ENCODE measurements around the gene SDK1. TPM values are rescaled to one million over a fixed set of nuclear protein-coding genes. Genes with fewer than 3 reads are reported as not detected.
A peak's percentile ranks its signal among the peaks of the same experiment; 100 is the strongest.

The SDK1 gene
- total and polyA plus RNA-seq, 2 experiments from 2014 or later = 2.1 to 10.0 TPM

DNA sequence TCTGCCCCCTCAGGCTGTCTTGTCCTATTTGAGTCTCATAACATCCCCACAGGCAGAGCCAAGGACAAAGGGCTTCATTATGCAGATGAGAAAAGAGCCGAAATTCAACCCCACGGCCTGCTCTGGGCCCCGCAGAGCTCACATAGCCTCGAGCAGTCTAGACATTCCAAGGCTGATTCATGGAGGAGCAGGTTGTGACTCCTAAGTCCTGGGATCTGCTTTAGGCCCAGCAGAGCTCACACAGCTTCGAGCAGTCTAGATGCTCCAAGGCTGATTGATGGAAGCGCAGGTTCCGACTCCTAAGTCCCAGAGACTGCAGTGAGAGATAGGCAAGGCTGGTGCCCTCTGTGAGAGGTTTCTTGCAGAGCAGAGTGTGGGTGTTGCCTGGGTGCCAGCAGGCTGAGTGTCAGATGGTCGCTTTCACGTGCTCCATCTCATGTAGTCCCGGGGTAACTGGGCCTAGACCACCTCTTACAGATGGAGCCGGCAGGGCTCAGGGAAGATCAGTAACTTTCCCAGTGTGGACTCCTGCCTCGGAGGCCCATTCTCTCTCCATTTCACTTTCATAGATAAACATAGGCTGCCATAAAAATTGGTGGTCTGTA is 944.9 kb downstream of the SDK1 start:
- Histone ChIP-seq H2AFZ (no peak overlapping the region), H3F3A (replicated peaks; ENCODE audit: low read depth) (peaks cover 8% of the 10 kb centered on the region; the same call in 1 of the 2 replicates), H4K20me1 (replicated peaks; ENCODE audit: insufficient read depth) (no peaks in the 10 kb centered on the region), H3K4me3 (no peak overlapping the region), H3K27ac (ENCODE audit: low read depth) (no peak overlapping the region), H3K4me1 (ENCODE audit: insufficient read depth) (no peaks in the 10 kb centered on the region), H3K9me2 (ENCODE audit: insufficient read depth) (peaks cover 5% of the 10 kb centered on the region; the same call in 1 of the 2 replicates), H3K27me3 (ENCODE audit: insufficient read depth) (no peaks in the 10 kb centered on the region), H3K4me2 (no peak overlapping the region), H3K36me3 (ENCODE audit: insufficient read depth) (no peaks in the 10 kb centered on the region), H3K79me2 (replicated peaks; ENCODE audit: insufficient read depth) (no peaks in the 10 kb centered on the region)
- ATAC-seq (peak; percentile 79), DNase-seq (ENCODE audit: low spot score) (peak; percentile 49)
- peaks cover 6% of the 10 kb centered on the region for H3K27me3 Mint-ChIP-seq (ENCODE audit: insufficient read depth, low read depth, poor library complexity)
- H3K27ac Mint-ChIP-seq = no peak overlapping the region
- peaks cover 17% of the 10 kb centered on the region; the same call in 2 of the 3 replicates for H3K4me1 Mint-ChIP-seq
- no peak for TF ChIP-seq JUNB (IDR thresholded peaks at IDR 0.05; ENCODE audit: unreplicated experiment)
- TF ChIP-seq, protein P1, sequence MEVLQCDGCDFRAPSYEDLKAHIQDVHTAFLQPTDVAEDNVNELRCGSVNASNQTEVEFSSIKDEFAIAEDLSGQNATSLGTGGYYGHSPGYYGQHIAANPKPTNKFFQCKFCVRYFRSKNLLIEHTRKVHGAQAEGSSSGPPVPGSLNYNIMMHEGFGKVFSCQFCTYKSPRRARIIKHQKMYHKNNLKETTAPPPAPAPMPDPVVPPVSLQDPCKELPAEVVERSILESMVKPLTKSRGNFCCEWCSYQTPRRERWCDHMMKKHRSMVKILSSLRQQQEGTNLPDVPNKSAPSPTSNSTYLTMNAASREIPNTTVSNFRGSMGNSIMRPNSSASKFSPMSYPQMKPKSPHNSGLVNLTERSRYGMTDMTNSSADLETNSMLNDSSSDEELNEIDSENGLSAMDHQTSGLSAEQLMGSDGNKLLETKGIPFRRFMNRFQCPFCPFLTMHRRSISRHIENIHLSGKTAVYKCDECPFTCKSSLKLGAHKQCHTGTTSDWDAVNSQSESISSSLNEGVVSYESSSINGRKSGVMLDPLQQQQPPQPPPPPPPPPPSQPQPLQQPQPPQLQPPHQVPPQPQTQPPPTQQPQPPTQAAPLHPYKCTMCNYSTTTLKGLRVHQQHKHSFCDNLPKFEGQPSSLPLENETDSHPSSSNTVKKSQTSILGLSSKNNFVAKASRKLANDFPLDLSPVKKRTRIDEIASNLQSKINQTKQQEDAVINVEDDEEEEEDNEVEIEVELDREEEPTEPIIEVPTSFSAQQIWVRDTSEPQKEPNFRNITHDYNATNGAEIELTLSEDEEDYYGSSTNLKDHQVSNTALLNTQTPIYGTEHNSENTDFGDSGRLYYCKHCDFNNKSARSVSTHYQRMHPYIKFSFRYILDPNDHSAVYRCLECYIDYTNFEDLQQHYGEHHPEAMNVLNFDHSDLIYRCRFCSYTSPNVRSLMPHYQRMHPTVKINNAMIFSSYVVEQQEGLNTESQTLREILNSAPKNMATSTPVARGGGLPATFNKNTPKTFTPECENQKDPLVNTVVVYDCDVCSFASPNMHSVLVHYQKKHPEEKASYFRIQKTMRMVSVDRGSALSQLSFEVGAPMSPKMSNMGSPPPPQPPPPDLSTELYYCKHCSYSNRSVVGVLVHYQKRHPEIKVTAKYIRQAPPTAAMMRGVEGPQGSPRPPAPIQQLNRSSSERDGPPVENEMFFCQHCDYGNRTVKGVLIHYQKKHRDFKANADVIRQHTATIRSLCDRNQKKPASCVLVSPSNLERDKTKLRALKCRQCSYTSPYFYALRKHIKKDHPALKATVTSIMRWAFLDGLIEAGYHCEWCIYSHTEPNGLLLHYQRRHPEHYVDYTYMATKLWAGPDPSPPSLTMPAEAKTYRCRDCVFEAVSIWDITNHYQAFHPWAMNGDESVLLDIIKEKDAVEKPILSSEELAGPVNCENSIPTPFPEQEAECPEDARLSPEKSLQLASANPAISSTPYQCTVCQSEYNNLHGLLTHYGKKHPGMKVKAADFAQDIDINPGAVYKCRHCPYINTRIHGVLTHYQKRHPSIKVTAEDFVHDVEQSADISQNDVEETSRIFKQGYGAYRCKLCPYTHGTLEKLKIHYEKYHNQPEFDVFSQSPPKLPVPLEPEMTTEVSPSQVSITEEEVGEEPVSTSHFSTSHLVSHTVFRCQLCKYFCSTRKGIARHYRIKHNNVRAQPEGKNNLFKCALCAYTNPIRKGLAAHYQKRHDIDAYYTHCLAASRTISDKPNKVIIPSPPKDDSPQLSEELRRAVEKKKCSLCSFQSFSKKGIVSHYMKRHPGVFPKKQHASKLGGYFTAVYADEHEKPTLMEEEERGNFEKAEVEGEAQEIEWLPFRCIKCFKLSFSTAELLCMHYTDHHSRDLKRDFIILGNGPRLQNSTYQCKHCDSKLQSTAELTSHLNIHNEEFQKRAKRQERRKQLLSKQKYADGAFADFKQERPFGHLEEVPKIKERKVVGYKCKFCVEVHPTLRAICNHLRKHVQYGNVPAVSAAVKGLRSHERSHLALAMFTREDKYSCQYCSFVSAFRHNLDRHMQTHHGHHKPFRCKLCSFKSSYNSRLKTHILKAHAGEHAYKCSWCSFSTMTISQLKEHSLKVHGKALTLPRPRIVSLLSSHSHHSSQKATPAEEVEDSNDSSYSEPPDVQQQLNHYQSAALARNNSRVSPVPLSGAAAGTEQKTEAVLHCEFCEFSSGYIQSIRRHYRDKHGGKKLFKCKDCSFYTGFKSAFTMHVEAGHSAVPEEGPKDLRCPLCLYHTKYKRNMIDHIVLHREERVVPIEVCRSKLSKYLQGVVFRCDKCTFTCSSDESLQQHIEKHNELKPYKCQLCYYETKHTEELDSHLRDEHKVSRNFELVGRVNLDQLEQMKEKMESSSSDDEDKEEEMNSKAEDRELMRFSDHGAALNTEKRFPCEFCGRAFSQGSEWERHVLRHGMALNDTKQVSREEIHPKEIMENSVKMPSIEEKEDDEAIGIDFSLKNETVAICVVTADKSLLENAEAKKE (CRISPR knock-in tag; IDR thresholded peaks at IDR 0.05) = no peak
- no peak for TF ChIP-seq ZNF114 (CRISPR knock-in tag; IDR thresholded peaks at IDR 0.05)
- no peak for TF ChIP-seq EZH2 (IDR thresholded peaks at IDR 0.05; ENCODE audit: low read depth, unreplicated experiment)
- no peak for TF ChIP-seq NANOG (IDR thresholded peaks at IDR 0.05; ENCODE audit: borderline replicate concordance)
- TF ChIP-seq, protein P2, sequence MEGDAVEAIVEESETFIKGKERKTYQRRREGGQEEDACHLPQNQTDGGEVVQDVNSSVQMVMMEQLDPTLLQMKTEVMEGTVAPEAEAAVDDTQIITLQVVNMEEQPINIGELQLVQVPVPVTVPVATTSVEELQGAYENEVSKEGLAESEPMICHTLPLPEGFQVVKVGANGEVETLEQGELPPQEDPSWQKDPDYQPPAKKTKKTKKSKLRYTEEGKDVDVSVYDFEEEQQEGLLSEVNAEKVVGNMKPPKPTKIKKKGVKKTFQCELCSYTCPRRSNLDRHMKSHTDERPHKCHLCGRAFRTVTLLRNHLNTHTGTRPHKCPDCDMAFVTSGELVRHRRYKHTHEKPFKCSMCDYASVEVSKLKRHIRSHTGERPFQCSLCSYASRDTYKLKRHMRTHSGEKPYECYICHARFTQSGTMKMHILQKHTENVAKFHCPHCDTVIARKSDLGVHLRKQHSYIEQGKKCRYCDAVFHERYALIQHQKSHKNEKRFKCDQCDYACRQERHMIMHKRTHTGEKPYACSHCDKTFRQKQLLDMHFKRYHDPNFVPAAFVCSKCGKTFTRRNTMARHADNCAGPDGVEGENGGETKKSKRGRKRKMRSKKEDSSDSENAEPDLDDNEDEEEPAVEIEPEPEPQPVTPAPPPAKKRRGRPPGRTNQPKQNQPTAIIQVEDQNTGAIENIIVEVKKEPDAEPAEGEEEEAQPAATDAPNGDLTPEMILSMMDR (conservative IDR thresholded peaks at IDR 0.05; ENCODE audit: low read depth in 2 of 2) = no peak
- TF ChIP-seq, protein P3, sequence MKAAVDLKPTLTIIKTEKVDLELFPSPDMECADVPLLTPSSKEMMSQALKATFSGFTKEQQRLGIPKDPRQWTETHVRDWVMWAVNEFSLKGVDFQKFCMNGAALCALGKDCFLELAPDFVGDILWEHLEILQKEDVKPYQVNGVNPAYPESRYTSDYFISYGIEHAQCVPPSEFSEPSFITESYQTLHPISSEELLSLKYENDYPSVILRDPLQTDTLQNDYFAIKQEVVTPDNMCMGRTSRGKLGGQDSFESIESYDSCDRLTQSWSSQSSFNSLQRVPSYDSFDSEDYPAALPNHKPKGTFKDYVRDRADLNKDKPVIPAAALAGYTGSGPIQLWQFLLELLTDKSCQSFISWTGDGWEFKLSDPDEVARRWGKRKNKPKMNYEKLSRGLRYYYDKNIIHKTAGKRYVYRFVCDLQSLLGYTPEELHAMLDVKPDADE (IDR thresholded peaks at IDR 0.05) = no peak
- no peak for TF ChIP-seq STAT1 (IDR thresholded peaks at IDR 0.05; ENCODE audit: unreplicated experiment)
- no peak for TF ChIP-seq ZNF331 (CRISPR knock-in tag; IDR thresholded peaks at IDR 0.05; ENCODE audit: low read depth)
- TF ChIP-seq POLR2AphosphoS5 (IDR thresholded peaks at IDR 0.05; ENCODE audit: low read depth) = no peak
- TF ChIP-seq, protein P4, sequence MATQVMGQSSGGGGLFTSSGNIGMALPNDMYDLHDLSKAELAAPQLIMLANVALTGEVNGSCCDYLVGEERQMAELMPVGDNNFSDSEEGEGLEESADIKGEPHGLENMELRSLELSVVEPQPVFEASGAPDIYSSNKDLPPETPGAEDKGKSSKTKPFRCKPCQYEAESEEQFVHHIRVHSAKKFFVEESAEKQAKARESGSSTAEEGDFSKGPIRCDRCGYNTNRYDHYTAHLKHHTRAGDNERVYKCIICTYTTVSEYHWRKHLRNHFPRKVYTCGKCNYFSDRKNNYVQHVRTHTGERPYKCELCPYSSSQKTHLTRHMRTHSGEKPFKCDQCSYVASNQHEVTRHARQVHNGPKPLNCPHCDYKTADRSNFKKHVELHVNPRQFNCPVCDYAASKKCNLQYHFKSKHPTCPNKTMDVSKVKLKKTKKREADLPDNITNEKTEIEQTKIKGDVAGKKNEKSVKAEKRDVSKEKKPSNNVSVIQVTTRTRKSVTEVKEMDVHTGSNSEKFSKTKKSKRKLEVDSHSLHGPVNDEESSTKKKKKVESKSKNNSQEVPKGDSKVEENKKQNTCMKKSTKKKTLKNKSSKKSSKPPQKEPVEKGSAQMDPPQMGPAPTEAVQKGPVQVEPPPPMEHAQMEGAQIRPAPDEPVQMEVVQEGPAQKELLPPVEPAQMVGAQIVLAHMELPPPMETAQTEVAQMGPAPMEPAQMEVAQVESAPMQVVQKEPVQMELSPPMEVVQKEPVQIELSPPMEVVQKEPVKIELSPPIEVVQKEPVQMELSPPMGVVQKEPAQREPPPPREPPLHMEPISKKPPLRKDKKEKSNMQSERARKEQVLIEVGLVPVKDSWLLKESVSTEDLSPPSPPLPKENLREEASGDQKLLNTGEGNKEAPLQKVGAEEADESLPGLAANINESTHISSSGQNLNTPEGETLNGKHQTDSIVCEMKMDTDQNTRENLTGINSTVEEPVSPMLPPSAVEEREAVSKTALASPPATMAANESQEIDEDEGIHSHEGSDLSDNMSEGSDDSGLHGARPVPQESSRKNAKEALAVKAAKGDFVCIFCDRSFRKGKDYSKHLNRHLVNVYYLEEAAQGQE (IDR thresholded peaks at IDR 0.05; ENCODE audit: unreplicated experiment) = no peak
- TF ChIP-seq CREB1 (CRISPR knock-in tag; IDR thresholded peaks at IDR 0.05; ENCODE audit: low read depth) = no peak
- no peak for TF ChIP-seq EZH2phosphoT487 (IDR thresholded peaks at IDR 0.05; ENCODE audit: unreplicated experiment)
- H3K4me3 Mint-ChIP-seq = no peak overlapping the region
- H3K9me3 Mint-ChIP-seq = peaks cover 14% of the 10 kb centered on the region
- H3K36me3 Mint-ChIP-seq (ENCODE audit: low read depth) = peaks cover 26% of the 10 kb centered on the region

Measured in GM23338 (cell line).